Activated CD4-positive, alpha-beta T cell treated with anti-CD3 and anti-CD28 coated beads, Interleukin-2, amount 50 U/mL, for 24 hours (primary cell): ENCODE data around the gene ACTL7B.
"Not testable (repeated sequence)": the region's sequence is repeated elsewhere in the genome, so short reads cannot be mapped to it uniquely, and the experiment has no call there.

Experiments used
- DNase-seq, 2 donors: peaks; one replicate each; pipeline ENCODE4 v3.0.0-alpha.2; 2020; ENCODE audit warnings: low read depth in 1 of 2, low spot score in 1 of 2

ACTL7B gene

GRCh38 chr9:108855888-108856287 is at the start of gene ACTL7B:
ACTL7B (minus strand) TSS chr9:108855986; CDS start chr9:108855930, 56 bp downstream.
- no peak for DNase-seq

- no peak for DNase-seq
Observed at GRCh38 chr9:108905494-108905893, 49.7 kb upstream of the ACTL7B start.

GRCh38 chr9:108904161-108904560 is 48.4 kb upstream of the ACTL7B start:
- no peak for DNase-seq

GRCh38 chr9:108903420-108904103 is 47.8 kb upstream of the ACTL7B start:
- DNase-seq = no peak

- no peak for DNase-seq
Observed at GRCh38 chr9:108900176-108900575, 44.4 kb upstream of the ACTL7B start.

- DNase-seq = not testable (repeated sequence)
Observed at GRCh38 chr9:108899023-108899695, 43.4 kb upstream of the ACTL7B start.

GRCh38 chr9:108897324-108898096 is 41.7 kb upstream of the ACTL7B start:
- no peak for DNase-seq

GRCh38 chr9:108894225-108894997 is 38.6 kb upstream of the ACTL7B start:
- DNase-seq = no peak

- DNase-seq = no peak
Observed at GRCh38 chr9:108889649-108890067, 33.9 kb upstream of the ACTL7B start.

- not testable (repeated sequence) for DNase-seq
Observed at GRCh38 chr9:108886594-108887271, 30.9 kb upstream of the ACTL7B start.

GRCh38 chr9:108885643-108886348 is 30.0 kb upstream of the ACTL7B start:
- peak in 1 of 2 donors; percentile 71 for DNase-seq

- DNase-seq = no peak
Observed at GRCh38 chr9:108884701-108885100, 28.9 kb upstream of the ACTL7B start.

- no peak for DNase-seq
Observed at GRCh38 chr9:108883085-108883484, 27.3 kb upstream of the ACTL7B start.

GRCh38 chr9:108882052-108882888 is 26.5 kb upstream of the ACTL7B start:
- no peak for DNase-seq

GRCh38 chr9:108880738-108881316 is 25.0 kb upstream of the ACTL7B start:
- no peak for DNase-seq

GRCh38 chr9:108877524-108877923 is 21.7 kb upstream of the ACTL7B start:
- DNase-seq = no peak

GRCh38 chr9:108876425-108876824 is 20.6 kb upstream of the ACTL7B start:
- DNase-seq = no peak

- no peak for DNase-seq
Observed at GRCh38 chr9:108874058-108874788, 18.4 kb upstream of the ACTL7B start.
